GM23338 (cell line): Measurements from ENCODE around the gene FAM124B. TPM values are rescaled to one million over a fixed set of nuclear protein-coding genes. Genes with fewer than 3 reads are reported as not detected.

Source experiments
- ATAC-seq: fragments of 200-7000 bp; cut with Tn5 transposase; 3 replicates; pipeline ENCODE4 v1.9.1; 2020
- DNase-seq: peaks from one replicate; pipeline ENCODE4 v3.0.0-alpha.2; 2015; ENCODE audit warnings: low spot score
- H2AFZ ChIP-seq: fragments of 200-600 bp; sonication (generic); 2 replicates; pipeline ENCODE4 v1.8.0; 2016; ENCODE audit warnings: antibody characterized with exemption, mild to moderate bottlenecking, moderate library complexity
- H3F3A ChIP-seq: fragments of 200-600 bp; sonication (generic); replicated peaks from 2 replicates; pipeline ENCODE4 v1.8.0; 2017; ENCODE audit warnings: antibody characterized with exemption, mixed run types, low read depth
- H3K27ac ChIP-seq: fragments of 200-600 bp; sonication (generic); 2 replicates; pipeline ENCODE4 v1.6.1; 2016; ENCODE audit warnings: low read depth
- H3K27me3 ChIP-seq: fragments of 200-600 bp; sonication (generic); 2 replicates; pipeline ENCODE4 v1.8.0; 2016; ENCODE audit warnings: mild to moderate bottlenecking, mixed run types, moderate library complexity; ENCODE audit not compliant: insufficient read depth
- H3K36me3 ChIP-seq: fragments of 200-600 bp; sonication (generic); 2 replicates; pipeline ENCODE4 v1.8.0; 2016; ENCODE audit warnings: mild to moderate bottlenecking; ENCODE audit not compliant: insufficient read depth
- H3K4me1 ChIP-seq: fragments of 200-600 bp; sonication (generic); 2 replicates; pipeline ENCODE4 v1.8.0; 2016; ENCODE audit warnings: mild to moderate bottlenecking, moderate library complexity; ENCODE audit not compliant: insufficient read depth
- H3K4me2 ChIP-seq: fragments of 200-600 bp; sonication (generic); 2 replicates; pipeline ENCODE4 v1.7.1; 2017; ENCODE audit warnings: mixed run types
- H3K4me3 ChIP-seq: fragments of 200-600 bp; sonication (generic); 2 replicates; pipeline ENCODE4 v1.6.1; 2016; ENCODE audit warnings: mixed run types
- H3K79me2 ChIP-seq: fragments of 200-600 bp; sonication (generic); replicated peaks from 2 replicates; pipeline ENCODE4 v1.8.0; 2017; ENCODE audit warnings: mild to moderate bottlenecking; ENCODE audit not compliant: insufficient read depth
- H3K9me2 ChIP-seq: fragments of 200-600 bp; sonication (generic); 2 replicates; pipeline ENCODE4 v1.8.0; 2017; ENCODE audit not compliant: insufficient read depth
- H4K20me1 ChIP-seq: fragments of 200-600 bp; sonication (generic); replicated peaks from 2 replicates; pipeline ENCODE4 v1.8.0; 2017; ENCODE audit warnings: mild to moderate bottlenecking; ENCODE audit not compliant: insufficient read depth
- H3K27ac Mint-ChIP-seq: 2 replicates; pipeline ENCODE4 v1.8.0; 2020; ENCODE audit warnings: inconsistent platforms, mild to moderate bottlenecking, moderate library complexity, mixed read lengths
- H3K27me3 Mint-ChIP-seq: 3 replicates; pipeline ENCODE4 v1.8.0; 2022; ENCODE audit warnings: low read depth, mild to moderate bottlenecking, moderate library complexity, mixed read lengths, inconsistent platforms; ENCODE audit not compliant: insufficient read depth, poor library complexity
- H3K36me3 Mint-ChIP-seq: 3 replicates; pipeline ENCODE4 v1.8.0; 2021; ENCODE audit warnings: low read depth, mild to moderate bottlenecking, inconsistent platforms, moderate library complexity, mixed read lengths
- H3K4me1 Mint-ChIP-seq: 3 replicates; pipeline ENCODE4 v1.8.0; 2020; ENCODE audit warnings: mild to moderate bottlenecking, inconsistent platforms, mixed read lengths
- H3K4me3 Mint-ChIP-seq: 3 replicates; pipeline ENCODE4 v1.8.0; 2021; ENCODE audit warnings: moderate library complexity, mild to moderate bottlenecking, inconsistent platforms, mixed read lengths
- H3K9me3 Mint-ChIP-seq: 3 replicates; pipeline ENCODE4 v1.8.0; 2020; ENCODE audit warnings: moderate library complexity, mild to moderate bottlenecking, inconsistent platforms, mixed read lengths
- CREB1 ChIP-seq: fragments of 250-450 bp; sonication (Bioruptor Pico); IDR thresholded peaks from 2 replicates; pipeline ENCODE4 v1.5.0; 2020; ENCODE audit warnings: low read depth, mild to moderate bottlenecking, moderate library complexity
- CTCF ChIP-seq, 2 experiments: fragments of 200-600 bp in 1 of 2; sonication (generic) in 1 of 2; conservative IDR thresholded peaks; 2 replicates each; pipeline versions ENCODE4 v1.5.1 to v1.6.1; 2016 to 2017; ENCODE audit warnings: antibody characterized with exemption in 2 of 2, low read depth in 2 of 2, mild to moderate bottlenecking in 2 of 2, moderate library complexity in 1 of 2
- ETS1 ChIP-seq: IDR thresholded peaks from 2 replicates; pipeline ENCODE4 v1.6.1; 2016; ENCODE audit warnings: antibody characterized with exemption
- EZH2 ChIP-seq: fragments of 200-600 bp; sonication (generic); IDR thresholded peaks from one replicate; pipeline ENCODE4 v1.8.0; 2017; ENCODE audit warnings: antibody characterized with exemption, mild to moderate bottlenecking, low read depth; ENCODE audit not compliant: unreplicated experiment
- EZH2phosphoT487 ChIP-seq: fragments of 200-600 bp; sonication (generic); IDR thresholded peaks from one replicate; pipeline ENCODE4 v1.8.1; 2018; ENCODE audit warnings: antibody characterized with exemption; ENCODE audit not compliant: unreplicated experiment
- JUNB ChIP-seq: IDR thresholded peaks from one replicate; pipeline ENCODE4 v1.6.1; 2016; ENCODE audit warnings: antibody characterized with exemption; ENCODE audit not compliant: unreplicated experiment
- NANOG ChIP-seq: IDR thresholded peaks from 2 replicates; pipeline ENCODE4 v1.6.1; 2016; ENCODE audit warnings: antibody characterized with exemption, borderline replicate concordance
- POLR2AphosphoS5 ChIP-seq: IDR thresholded peaks from 2 replicates; pipeline ENCODE4 v1.6.1; 2016; ENCODE audit warnings: antibody characterized with exemption, low read depth
- REST ChIP-seq: IDR thresholded peaks from one replicate; pipeline ENCODE4 v1.6.1; 2018; ENCODE audit warnings: antibody characterized with exemption; ENCODE audit not compliant: unreplicated experiment
- STAT1 ChIP-seq: IDR thresholded peaks from one replicate; pipeline ENCODE4 v1.6.1; 2016; ENCODE audit warnings: antibody characterized with exemption; ENCODE audit not compliant: unreplicated experiment
- ZNF114 ChIP-seq: fragments of 250-450 bp; sonication (Bioruptor Pico); IDR thresholded peaks from 2 replicates; pipeline ENCODE4 v1.5.0; 2020; ENCODE audit warnings: mild to moderate bottlenecking, moderate library complexity
- ZNF331 ChIP-seq: fragments of 250-450 bp; sonication (Bioruptor Pico); IDR thresholded peaks from 2 replicates; pipeline ENCODE4 v1.5.0; 2020; ENCODE audit warnings: low read depth, mild to moderate bottlenecking, moderate library complexity
- polyA plus RNA-seq: library from polyadenylated mRNA; unstranded; fragments of >200 nt; fragmentation: Nextera tagmentation; extraction: Ambion mirVana; gene quantifications from 2 replicates; pipeline ENCODE4 v1.2.1, GENCODE V29; 2016
- total RNA-seq: library from RNA; depleted of rRNA; stranded (reverse); fragments of >200 nt; shearing (Covaris generic); gene quantifications from 2 replicates; pipeline ENCODE4 v1.2.3, GENCODE V29; 2014
- TF ChIP-seq, protein P1 (sequence below): fragments of 250-450 bp; sonication (Bioruptor Pico); IDR thresholded peaks from 2 replicates; pipeline ENCODE4 v1.5.0; 2020; ENCODE audit warnings: mild to moderate bottlenecking, moderate library complexity

Gene FAM124B
- total and polyA plus RNA-seq, 2 experiments from 2014 or later, result 3.0 to 6.9 TPM

GRCh38 chr2:224448236-224448635 is 46.3 kb upstream of the FAM124B start:
- Mint-ChIP-seq H3K27ac (no peak overlapping the region), H3K4me1 (peaks cover 2% of the 10 kb centered on the region; the same call in 1 of the 3 replicates), H3K4me3 (no peak overlapping the region), H3K36me3 (0 out of 3 replicates have a peak, but pooled peaks cover 3% of the 10 kb centered on the region), H3K9me3 (peaks cover 7% of the 10 kb centered on the region), H3K27me3 (peaks cover 5% of the 10 kb centered on the region)
- DNase-seq (no peak), ATAC-seq (no peak)
- Histone ChIP-seq H4K20me1 (no peaks in the 10 kb centered on the region), H3K27me3 (0 out of 2 replicates have a peak, but pooled peaks cover 5% of the 10 kb centered on the region), H3K79me2 (no peaks in the 10 kb centered on the region), H3K4me3 (no peak overlapping the region), H3K4me2 (no peak overlapping the region), H3K36me3 (no peaks in the 10 kb centered on the region), H3K9me2 (no peaks in the 10 kb centered on the region), H3F3A (0 out of 2 replicates have a peak, but pooled peaks cover 3% of the 10 kb centered on the region), H3K4me1 (no peaks in the 10 kb centered on the region), H2AFZ (no peak overlapping the region), H3K27ac (no peak overlapping the region)
- TF ChIP-seq JUNB (no peak), POLR2AphosphoS5 (no peak), REST (no peak), NANOG (no peak), ZNF331 (CRISPR knock-in tag) (no peak), CTCF (conservative IDR thresholded peaks at IDR 0.05; ENCODE audit: low read depth in 2 of 2) (no peak), ZNF114 (CRISPR knock-in tag) (no peak), EZH2 (no peak), ETS1 (no peak), STAT1 (no peak), EZH2phosphoT487 (no peak), CREB1 (no peak)
- TF ChIP-seq, protein P1, sequence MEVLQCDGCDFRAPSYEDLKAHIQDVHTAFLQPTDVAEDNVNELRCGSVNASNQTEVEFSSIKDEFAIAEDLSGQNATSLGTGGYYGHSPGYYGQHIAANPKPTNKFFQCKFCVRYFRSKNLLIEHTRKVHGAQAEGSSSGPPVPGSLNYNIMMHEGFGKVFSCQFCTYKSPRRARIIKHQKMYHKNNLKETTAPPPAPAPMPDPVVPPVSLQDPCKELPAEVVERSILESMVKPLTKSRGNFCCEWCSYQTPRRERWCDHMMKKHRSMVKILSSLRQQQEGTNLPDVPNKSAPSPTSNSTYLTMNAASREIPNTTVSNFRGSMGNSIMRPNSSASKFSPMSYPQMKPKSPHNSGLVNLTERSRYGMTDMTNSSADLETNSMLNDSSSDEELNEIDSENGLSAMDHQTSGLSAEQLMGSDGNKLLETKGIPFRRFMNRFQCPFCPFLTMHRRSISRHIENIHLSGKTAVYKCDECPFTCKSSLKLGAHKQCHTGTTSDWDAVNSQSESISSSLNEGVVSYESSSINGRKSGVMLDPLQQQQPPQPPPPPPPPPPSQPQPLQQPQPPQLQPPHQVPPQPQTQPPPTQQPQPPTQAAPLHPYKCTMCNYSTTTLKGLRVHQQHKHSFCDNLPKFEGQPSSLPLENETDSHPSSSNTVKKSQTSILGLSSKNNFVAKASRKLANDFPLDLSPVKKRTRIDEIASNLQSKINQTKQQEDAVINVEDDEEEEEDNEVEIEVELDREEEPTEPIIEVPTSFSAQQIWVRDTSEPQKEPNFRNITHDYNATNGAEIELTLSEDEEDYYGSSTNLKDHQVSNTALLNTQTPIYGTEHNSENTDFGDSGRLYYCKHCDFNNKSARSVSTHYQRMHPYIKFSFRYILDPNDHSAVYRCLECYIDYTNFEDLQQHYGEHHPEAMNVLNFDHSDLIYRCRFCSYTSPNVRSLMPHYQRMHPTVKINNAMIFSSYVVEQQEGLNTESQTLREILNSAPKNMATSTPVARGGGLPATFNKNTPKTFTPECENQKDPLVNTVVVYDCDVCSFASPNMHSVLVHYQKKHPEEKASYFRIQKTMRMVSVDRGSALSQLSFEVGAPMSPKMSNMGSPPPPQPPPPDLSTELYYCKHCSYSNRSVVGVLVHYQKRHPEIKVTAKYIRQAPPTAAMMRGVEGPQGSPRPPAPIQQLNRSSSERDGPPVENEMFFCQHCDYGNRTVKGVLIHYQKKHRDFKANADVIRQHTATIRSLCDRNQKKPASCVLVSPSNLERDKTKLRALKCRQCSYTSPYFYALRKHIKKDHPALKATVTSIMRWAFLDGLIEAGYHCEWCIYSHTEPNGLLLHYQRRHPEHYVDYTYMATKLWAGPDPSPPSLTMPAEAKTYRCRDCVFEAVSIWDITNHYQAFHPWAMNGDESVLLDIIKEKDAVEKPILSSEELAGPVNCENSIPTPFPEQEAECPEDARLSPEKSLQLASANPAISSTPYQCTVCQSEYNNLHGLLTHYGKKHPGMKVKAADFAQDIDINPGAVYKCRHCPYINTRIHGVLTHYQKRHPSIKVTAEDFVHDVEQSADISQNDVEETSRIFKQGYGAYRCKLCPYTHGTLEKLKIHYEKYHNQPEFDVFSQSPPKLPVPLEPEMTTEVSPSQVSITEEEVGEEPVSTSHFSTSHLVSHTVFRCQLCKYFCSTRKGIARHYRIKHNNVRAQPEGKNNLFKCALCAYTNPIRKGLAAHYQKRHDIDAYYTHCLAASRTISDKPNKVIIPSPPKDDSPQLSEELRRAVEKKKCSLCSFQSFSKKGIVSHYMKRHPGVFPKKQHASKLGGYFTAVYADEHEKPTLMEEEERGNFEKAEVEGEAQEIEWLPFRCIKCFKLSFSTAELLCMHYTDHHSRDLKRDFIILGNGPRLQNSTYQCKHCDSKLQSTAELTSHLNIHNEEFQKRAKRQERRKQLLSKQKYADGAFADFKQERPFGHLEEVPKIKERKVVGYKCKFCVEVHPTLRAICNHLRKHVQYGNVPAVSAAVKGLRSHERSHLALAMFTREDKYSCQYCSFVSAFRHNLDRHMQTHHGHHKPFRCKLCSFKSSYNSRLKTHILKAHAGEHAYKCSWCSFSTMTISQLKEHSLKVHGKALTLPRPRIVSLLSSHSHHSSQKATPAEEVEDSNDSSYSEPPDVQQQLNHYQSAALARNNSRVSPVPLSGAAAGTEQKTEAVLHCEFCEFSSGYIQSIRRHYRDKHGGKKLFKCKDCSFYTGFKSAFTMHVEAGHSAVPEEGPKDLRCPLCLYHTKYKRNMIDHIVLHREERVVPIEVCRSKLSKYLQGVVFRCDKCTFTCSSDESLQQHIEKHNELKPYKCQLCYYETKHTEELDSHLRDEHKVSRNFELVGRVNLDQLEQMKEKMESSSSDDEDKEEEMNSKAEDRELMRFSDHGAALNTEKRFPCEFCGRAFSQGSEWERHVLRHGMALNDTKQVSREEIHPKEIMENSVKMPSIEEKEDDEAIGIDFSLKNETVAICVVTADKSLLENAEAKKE (CRISPR knock-in tag), result no peak
